Inflammatory macrophage treated with lipopolysaccharide for 4 hours (primary cell): ENCODE measurements around the gene EPB41L1.

Experiments used
- DNase-seq: peaks from one replicate; pipeline ENCODE4 v3.0.0-alpha.2; 2020

Gene EPB41L1

GRCh38 chr20:36234771-36235320 lies 80.3 kb downstream of the EPB41L1 start:
- no peak for DNase-seq

- peak; percentile 76 for DNase-seq
Measured at GRCh38 chr20:36235892-36236785, 81.6 kb downstream of the EPB41L1 start, which contains the start of gene AAR2. Gene AAR2, plus strand, starts transcription at chr20:36236478. Its CDS starts 3,391 bp downstream, at chr20:36239869.

GRCh38 chr20:36236786-36237121 lies 82.2 kb downstream of the EPB41L1 start:
- DNase-seq: no peak

GRCh38 chr20:36237477-36237876 lies 82.9 kb downstream of the EPB41L1 start:
- no peak for DNase-seq

- DNase-seq: no peak
Measured at GRCh38 chr20:36238153-36238552, 83.6 kb downstream of the EPB41L1 start.

GRCh38 chr20:36238760-36239159 lies 84.2 kb downstream of the EPB41L1 start:
- no peak for DNase-seq

- no peak for DNase-seq
Measured at GRCh38 chr20:36240076-36240475, 85.5 kb downstream of the EPB41L1 start.

- DNase-seq: no peak
Measured at GRCh38 chr20:36241678-36242077, 87.1 kb downstream of the EPB41L1 start.

GRCh38 chr20:36243726-36244125 lies 89.2 kb downstream of the EPB41L1 start:
- no peak for DNase-seq

- no peak for DNase-seq
Measured at GRCh38 chr20:36246401-36246800, 91.9 kb downstream of the EPB41L1 start.

GRCh38 chr20:36248836-36249235 lies 94.3 kb downstream of the EPB41L1 start:
- no peak for DNase-seq

- no peak for DNase-seq
Measured at GRCh38 chr20:36249450-36249849, 94.9 kb downstream of the EPB41L1 start.

- DNase-seq: no peak
Measured at GRCh38 chr20:36251426-36251825, 96.9 kb downstream of the EPB41L1 start.

- no peak for DNase-seq
Measured at GRCh38 chr20:36252511-36252910, 98.0 kb downstream of the EPB41L1 start.

GRCh38 chr20:36253036-36253435 lies 98.5 kb downstream of the EPB41L1 start:
- no peak for DNase-seq

GRCh38 chr20:36254076-36254475 lies 99.5 kb downstream of the EPB41L1 start:
- DNase-seq: no peak

- DNase-seq: no peak
Measured at GRCh38 chr20:36255445-36255844, 100.9 kb downstream of the EPB41L1 start.

GRCh38 chr20:36259177-36260061 lies 104.9 kb downstream of the EPB41L1 start:
- no peak for DNase-seq

- DNase-seq: no peak
Measured at GRCh38 chr20:36260316-36260715, 105.8 kb downstream of the EPB41L1 start.

- no peak for DNase-seq
Measured at GRCh38 chr20:36261389-36262105, 107.0 kb downstream of the EPB41L1 start.

- no peak for DNase-seq
Measured at GRCh38 chr20:36262440-36262839, 107.9 kb downstream of the EPB41L1 start.

- DNase-seq: no peak
Measured at GRCh38 chr20:36264426-36265246, 110.1 kb downstream of the EPB41L1 start.
